ENCODE data around the gene ANKS1B.

- TF ChIP-seq POLR2A (IDR thresholded peaks at IDR 0.05): no peak
- TF ChIP-seq CTCF (IDR thresholded peaks at IDR 0.05): no peak
Measured at GRCh38 chr12:98912401-98912974, 1072.2 kb downstream of the ANKS1B start.
